ENCODE results near the gene LYST.

GRCh38 chr1:235873571-235873970 is 6.9 kb upstream of the LYST start:
- TF ChIP-seq GATA2 (IDR thresholded peaks at IDR 0.05; ENCODE audit: low read depth, low read length), result no peak
- no peak for TF ChIP-seq GATA3 (IDR thresholded peaks at IDR 0.05; ENCODE audit: low read depth, low read length)
